WTC11 (cell line): Measurements from ENCODE around the gene EMILIN1.

Source experiments
- ATF3 ChIP-seq: sonication (generic); formaldehyde crosslinking; conservative IDR thresholded peaks from 2 replicates; pipeline ENCODE4 v1.8.1; 2022; ENCODE audit warnings: mild to moderate bottlenecking, missing genetic modification reagents
- ATF6 ChIP-seq: sonication (generic); formaldehyde crosslinking; IDR thresholded peaks from 2 replicates; pipeline ENCODE4 v1.8.1; 2023; ENCODE audit warnings: mild to moderate bottlenecking, missing genetic modification reagents
- E2F1 ChIP-seq: sonication (generic); formaldehyde crosslinking; IDR thresholded peaks from 2 replicates; pipeline ENCODE4 v1.8.0; 2022; ENCODE audit warnings: mild to moderate bottlenecking, missing genetic modification reagents
- ELF4 ChIP-seq: sonication (generic); formaldehyde crosslinking; IDR thresholded peaks from 2 replicates; pipeline ENCODE4 v1.8.1; 2022; ENCODE audit warnings: low read depth, mild to moderate bottlenecking, moderate library complexity, missing genetic modification reagents
- TF ChIP-seq, protein P1 (sequence below): sonication (generic); formaldehyde crosslinking; IDR thresholded peaks from 2 replicates; pipeline ENCODE4 v1.8.0; 2022; ENCODE audit warnings: mild to moderate bottlenecking, missing genetic modification reagents
- TF ChIP-seq, protein P2 (sequence below): fragments of 200-600 bp; IDR thresholded peaks from 2 replicates; pipeline ENCODE4 v1.8.0; 2022; ENCODE audit warnings: antibody characterized with exemption

- TF ChIP-seq, protein P1, sequence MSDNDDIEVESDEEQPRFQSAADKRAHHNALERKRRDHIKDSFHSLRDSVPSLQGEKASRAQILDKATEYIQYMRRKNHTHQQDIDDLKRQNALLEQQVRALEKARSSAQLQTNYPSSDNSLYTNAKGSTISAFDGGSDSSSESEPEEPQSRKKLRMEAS (CRISPR knock-in tag): no peak
- TF ChIP-seq E2F1 (no peak), ATF3 (CRISPR knock-in tag) (no peak), ATF6 (CRISPR knock-in tag) (no peak), ELF4 (no peak)
- TF ChIP-seq, protein P2, sequence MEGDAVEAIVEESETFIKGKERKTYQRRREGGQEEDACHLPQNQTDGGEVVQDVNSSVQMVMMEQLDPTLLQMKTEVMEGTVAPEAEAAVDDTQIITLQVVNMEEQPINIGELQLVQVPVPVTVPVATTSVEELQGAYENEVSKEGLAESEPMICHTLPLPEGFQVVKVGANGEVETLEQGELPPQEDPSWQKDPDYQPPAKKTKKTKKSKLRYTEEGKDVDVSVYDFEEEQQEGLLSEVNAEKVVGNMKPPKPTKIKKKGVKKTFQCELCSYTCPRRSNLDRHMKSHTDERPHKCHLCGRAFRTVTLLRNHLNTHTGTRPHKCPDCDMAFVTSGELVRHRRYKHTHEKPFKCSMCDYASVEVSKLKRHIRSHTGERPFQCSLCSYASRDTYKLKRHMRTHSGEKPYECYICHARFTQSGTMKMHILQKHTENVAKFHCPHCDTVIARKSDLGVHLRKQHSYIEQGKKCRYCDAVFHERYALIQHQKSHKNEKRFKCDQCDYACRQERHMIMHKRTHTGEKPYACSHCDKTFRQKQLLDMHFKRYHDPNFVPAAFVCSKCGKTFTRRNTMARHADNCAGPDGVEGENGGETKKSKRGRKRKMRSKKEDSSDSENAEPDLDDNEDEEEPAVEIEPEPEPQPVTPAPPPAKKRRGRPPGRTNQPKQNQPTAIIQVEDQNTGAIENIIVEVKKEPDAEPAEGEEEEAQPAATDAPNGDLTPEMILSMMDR: no peak
Observed at GRCh38 chr2:27080140-27080469, 1.7 kb downstream of the EMILIN1 start.
